Measurements from ENCODE around the gene HEG1.

The HEG1 gene

DNA sequence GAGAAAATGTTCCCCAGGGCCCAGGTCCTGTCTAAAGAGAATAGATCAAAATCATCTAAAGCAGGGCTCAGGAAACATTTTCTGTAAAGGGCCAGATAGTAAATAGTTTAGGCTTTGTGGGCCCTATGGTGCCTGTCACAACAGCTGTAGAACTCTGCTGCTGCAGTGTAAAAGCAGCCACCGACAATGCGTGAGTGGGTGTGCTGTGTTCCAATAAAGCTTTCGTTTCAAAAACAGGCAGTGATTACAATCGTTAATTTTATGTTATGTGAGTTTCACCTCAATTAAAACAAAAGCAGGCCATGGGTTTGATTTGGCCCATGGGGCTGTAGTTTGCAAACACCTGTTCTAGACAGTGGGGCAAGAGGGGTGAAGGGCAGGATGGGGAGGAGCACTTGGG lies 12.5 kb upstream of the HEG1 start:
- no peak for DNase-seq

DNA sequence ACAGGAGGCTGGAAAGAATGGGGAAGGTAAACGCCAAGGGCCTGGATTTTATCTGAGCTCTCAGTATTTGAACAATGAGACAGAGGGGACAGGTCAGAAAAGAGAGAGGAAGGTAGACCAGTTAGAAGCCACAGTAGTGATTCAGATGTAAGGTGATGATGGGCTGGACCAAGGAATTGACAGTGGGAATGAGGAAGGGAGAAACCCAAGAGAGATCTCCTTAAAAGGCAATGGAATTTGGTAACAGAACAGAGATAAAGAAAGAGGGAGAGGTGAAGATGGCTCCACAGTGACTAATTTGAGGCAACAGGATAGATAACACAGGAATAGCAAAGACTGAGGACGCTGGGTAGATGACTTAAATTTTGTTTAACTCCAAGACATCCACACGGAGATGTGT lies 11.4 kb upstream of the HEG1 start:
- DNase-seq, result no peak

- DNase-seq, result no peak
These were observed 7.3 kb upstream of the HEG1 start for GRCh38 chr3:125062904-125063618.

DNA sequence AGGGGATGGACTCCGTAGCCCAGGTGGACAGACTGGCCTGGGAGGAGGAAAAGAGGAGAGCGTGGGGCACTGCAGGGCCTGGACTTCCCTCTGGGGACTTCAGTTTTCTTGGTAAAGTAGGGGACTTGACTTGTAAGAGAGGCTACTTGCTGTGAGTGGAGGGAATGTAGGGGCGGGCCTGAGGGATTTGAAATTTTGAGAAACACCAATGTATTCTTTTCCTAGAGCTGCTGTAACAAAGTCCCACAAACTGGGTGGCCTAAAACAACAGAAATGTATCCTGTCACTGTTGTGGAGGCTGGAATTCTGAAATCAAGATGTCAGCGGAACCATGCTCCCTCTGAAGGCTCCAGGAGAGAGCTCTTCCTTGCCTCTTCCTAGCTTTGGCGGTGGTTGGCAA lies 5.8 kb upstream of the HEG1 start:
- no peak for DNase-seq

- no peak for DNase-seq
These were observed 5.4 kb upstream of the HEG1 start for GRCh38 chr3:125061170-125061569.

DNA sequence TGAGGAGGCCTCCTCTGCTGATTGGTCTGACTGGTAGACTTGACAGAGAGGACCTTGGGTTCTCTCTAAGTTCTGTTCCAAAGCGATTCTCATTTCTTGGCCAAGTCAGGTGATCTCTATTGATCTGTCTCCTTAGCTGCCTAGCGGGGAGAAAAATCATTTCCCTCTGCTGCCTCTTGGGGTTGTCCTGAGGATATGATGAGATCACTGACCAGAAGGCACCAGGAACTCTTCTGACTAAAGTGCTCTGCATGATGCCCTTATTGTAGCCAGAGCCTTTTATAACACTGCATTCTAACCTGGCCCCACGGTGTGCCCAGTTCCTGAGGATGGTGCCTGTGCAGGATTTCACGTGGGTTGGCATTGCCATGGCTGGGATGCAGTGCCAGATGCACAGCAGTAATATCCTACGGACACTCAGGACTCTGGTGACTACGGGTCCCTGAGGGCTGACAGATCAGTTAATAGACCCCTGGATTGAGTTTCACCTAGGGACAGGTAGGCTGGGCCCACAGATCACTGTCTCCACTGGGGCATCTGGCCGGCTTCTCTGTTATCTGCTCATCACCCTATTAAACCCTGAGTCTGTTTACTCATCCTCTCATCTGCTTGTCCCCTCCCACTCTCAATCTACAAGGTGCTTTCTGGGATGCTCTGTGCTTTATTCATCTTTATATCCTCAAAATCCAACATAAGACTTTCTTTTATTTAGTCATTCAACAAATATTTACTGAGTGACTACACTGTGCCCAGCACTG lies 3.9 kb upstream of the HEG1 start:
- no peak for DNase-seq

- no peak for DNase-seq
These were observed 3.2 kb upstream of the HEG1 start for GRCh38 chr3:125058959-125059358.

- DNase-seq, result no peak
These were observed 2.7 kb upstream of the HEG1 start for GRCh38 chr3:125058529-125058928.

- no peak for DNase-seq
These were observed 1.5 kb upstream of the HEG1 start for GRCh38 chr3:125057186-125057850.

DNA sequence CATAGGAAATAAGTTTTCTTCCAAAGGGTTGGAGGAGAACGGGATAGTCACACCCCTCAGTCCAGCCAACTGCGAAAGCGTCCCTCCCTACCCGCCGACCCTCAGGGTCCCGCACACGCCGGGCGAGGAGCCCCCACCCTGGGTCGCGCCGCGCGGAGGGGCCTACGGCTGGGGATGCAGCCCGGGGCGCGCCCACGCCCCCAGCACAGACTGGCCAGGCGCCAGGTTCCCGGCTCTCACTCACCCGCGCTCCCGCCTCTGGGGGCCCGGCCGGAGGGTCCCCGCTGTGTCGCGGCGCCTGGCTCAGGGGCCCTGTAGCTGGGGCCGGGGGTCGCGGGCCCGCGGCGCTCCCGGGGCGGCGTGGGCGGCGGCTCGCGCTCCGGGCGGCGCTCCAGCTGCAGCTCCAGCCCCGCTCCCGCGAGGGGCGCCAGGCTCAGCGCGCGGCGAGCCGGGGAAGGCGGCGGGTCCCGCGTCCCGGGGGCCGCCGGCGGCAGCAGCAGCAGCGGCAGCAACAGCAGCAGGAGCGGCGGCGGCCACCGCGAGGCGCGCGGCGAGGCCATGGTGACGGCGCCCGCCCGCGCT lies 375 bp downstream of the HEG1 start:
- DNase-seq, result peak; percentile 31

DNA sequence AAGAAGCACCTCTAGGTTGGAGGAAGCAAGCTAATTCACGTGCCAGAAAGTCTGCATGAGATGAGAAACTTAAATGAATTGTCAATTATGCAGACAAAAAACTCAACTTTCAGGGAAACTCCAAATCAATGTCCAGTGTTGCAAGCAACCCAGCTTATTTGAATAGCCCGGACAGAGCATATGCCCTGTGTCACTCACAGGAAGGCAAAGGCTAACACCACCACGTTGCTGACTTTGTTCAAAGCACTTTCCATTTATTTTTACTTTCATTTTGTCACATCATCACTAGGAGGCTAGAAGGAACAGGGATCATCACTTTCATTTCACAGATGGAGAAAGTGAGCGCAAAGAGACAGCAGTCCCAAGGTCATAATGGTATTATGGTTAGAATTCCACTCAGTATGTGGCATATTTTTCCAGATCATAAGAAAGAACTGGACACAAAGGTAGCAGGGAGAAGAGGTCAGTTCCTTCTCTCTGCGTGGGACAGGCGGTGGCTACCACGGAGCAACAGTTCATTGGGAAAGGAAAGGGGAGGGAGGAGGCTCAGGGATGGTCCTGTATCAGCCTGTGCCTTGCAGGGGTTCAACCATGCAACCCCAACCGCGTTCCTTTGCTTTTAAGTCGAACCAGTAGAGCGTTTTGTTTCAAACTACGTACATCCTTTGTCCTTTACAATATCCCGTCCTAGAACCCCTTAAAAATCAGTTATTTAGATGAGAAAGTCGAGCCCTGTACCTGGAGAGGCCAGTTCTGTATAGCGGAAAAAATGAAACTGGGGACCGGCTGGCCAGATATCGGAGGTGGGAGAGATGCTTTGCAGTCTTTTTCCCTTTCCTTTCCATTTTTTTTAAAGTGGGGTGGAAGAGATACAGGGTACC lies 1.1 kb downstream of the HEG1 start:
- peak; percentile 31 for DNase-seq

- no peak for DNase-seq
These were observed 1.7 kb downstream of the HEG1 start for GRCh38 chr3:125054062-125054448.

DNA sequence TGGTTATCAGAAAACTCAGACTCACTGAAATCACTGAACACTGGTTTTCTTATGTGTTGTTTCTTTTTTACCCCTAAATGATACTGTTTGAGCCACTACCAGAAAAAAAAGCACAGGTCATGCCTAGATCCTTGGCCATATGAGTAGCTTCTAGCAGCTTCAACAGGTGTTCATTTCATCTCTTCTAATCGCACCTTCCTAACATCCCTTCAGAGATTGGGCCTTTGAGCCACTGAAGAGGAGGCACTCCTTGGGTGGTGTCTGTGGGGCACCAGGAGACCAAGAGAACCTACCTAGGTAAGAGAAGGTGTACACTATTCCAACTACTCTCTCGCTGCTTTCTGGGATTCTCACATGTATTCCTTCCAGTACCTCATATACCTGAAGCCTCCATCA lies 2.5 kb downstream of the HEG1 start:
- no peak for DNase-seq

DNA sequence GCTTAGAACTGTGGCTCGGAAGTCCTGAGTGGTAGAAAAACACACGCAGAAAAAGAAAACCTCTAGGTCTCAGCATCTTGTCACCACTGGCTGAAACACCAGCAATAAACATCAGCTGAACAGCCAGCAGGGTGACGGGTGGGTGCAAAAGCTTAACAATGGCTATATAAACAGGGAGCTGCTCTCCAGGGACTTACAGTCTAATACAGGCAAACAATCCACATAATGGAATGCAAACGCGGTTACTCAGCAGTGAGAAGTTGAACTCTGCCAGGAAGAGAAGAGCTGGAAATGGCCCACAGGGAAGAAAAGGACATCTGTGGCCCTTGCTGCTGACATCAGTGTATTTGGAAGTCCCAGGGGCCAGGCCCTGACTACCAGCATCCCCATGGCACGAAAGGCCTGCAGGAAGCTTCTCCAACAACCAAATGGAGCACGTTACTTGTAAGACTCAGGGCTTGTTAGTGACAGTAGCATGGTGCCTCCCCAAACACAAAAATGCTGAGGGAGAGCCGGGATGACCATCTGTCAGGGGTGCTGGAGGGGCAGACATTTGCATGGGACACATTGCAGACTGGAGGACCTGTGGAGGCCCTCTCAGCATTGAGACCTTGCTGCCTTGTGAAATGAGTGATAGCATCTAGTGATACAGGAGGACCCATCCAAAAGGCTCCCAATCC lies 3.0 kb downstream of the HEG1 start:
- DNase-seq, result peak; percentile 8

GRCh38 chr3:125051715-125052581 lies 3.8 kb downstream of the HEG1 start:
- peak; percentile 81 for DNase-seq

DNA sequence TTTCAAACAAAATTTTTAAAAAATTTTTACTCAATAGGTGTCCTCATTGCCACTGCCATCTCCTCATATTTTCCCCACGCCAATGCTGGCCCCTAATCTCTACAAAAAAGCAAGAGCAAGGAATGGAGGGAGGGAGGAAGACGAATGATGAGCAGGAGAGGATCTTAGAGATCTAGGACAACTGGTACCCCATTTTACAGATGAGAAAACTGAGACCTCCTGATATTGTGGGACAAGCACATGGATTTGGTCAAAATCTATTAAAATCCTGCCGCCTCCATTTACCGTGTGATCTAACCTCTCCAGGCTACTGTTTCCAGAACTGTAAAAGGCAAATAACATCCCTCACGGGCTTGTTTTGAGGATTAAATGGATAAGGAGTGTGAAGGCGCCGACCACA lies 4.6 kb downstream of the HEG1 start:
- DNase-seq, result no peak

- no peak for DNase-seq
These were observed 5.2 kb downstream of the HEG1 start for GRCh38 chr3:125050488-125051090.

- DNase-seq, result no peak
These were observed 7.5 kb downstream of the HEG1 start for GRCh38 chr3:125048282-125048681.

DNA sequence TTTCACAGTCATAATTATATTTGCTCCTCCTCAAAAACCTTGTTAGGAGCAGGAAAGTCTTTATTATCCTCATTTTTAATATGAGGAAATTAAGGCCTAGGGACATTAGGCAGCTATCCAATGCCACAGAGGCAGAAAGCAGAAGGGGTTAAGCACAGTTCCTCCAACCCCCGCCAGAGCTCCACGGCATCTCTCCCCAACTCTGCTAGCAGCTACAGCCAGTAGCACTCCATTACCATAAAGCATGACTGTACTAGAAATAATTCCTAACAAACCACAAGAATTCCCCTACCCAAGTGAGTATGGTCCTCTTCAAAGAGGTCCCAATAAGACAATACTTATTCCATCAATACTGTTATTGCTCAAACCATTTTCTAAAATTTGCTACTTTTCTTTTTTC lies 9.8 kb downstream of the HEG1 start:
- no peak for DNase-seq

DNA sequence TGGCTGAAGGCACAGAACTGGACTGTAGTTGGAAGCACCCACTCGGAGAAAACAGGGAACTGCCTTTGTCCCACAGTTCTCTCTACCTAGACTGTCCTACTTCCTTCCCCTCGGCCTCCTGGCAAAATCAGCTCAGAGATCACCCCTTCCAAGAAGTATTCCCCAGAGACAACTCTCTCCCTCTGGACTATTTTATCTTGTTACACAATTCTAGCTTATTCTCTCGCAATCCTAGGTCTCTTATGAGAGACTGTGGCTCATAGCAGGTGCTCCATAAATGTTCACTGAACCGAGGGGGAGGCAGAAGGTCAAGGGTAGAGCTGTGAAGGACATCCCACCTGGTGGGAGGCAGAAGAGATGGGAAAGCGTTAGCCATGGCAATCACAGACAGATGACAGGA lies 10.6 kb downstream of the HEG1 start:
- DNase-seq, result no peak
